Measurements from ENCODE around the gene EXTL1.

Gene EXTL1

DNA sequence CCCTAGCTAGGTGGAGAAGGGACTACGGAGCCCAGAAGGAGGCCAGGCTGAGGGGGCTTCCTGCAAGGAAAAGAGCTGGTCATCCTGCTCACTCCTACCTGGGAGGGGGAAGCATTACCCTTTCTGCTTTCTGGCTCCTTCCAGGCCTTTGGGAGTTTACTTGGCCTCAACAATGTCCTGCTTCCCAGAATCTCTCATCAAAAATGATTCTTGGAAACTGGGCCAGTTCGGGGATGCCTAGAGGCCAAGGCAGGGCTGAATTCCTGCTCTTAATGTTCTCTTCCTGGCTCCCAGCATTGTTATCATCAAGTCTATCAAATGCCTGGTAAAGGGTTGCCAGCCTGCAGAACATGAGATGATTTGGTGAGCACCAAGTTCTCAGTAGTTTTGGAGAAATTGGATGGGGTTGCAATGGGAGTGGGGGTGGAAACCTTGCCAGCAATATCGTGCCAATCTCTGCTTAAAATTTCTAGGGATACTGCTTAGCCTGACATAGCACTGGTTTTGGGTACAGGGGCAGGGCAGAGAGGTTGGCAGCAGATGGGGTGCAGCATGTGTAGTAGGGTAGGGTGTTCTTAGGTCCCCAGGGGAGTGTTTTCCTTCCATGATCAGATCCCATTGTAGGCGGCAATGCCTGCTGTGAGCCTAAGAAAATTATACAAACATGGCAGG, 16.0 kb upstream of the EXTL1 start:
- Histone ChIP-seq H2BK5ac (ENCODE audit: low read length) (no peak overlapping the region), H3K4me3 (ENCODE audit: low read length in 2 of 2) (no peak overlapping the region), H3K23ac (ENCODE audit: low read depth, low read length, poor library complexity) (no peak overlapping the region), H3K79me1 (ENCODE audit: low read depth, low read length) (no peaks in the 10 kb centered on the region), H2AFZ (ENCODE audit: low read length) (no peak overlapping the region), H4K8ac (ENCODE audit: low read depth, low read length) (no peak overlapping the region), H3K4me2 (ENCODE audit: insufficient read depth, low read length, poor library complexity, severe bottlenecking) (no peak overlapping the region), H3K14ac (ENCODE audit: low read length) (no peak overlapping the region), H3K36me3 (replicated peaks in 1 of 2; ENCODE audit: control insufficient read depth in 2 of 2, insufficient read depth in 2 of 2, low read length in 2 of 2) (no peaks in the 10 kb centered on the region), H3K9ac (ENCODE audit: low read depth, low read length, poor library complexity) (no peak overlapping the region), H3K9me3 (replicated peaks in 1 of 2; ENCODE audit: control insufficient read depth in 2 of 2, insufficient read depth in 1 of 2, low read depth in 1 of 2, low read length in 2 of 2) (no peaks in the 10 kb centered on the region), H3K4me1 (ENCODE audit: control insufficient read depth in 2 of 2, insufficient read depth in 1 of 2, low read depth in 1 of 2, low read length in 2 of 2) (no peaks in the 10 kb centered on the region), H2BK15ac (ENCODE audit: low read length) (no peak overlapping the region), H4K91ac (ENCODE audit: low read depth, low read length, poor library complexity) (no peak overlapping the region), H3K4ac (ENCODE audit: low read length) (no peak overlapping the region), H2AK5ac (ENCODE audit: low read depth, low read length) (no peak overlapping the region), H3K18ac (ENCODE audit: low read length) (no peak overlapping the region), H3K27me3 (ENCODE audit: control insufficient read depth in 3 of 3, insufficient read depth in 3 of 3, low read depth in 1 of 3, low read length in 3 of 3) (peaks cover 0 to 7% (median 2%) of the 10 kb centered on the region in 3 experiments), H2BK12ac (ENCODE audit: low read length) (no peak overlapping the region), H3K27ac (replicated peaks; ENCODE audit: low read length) (no peak overlapping the region), H2BK120ac (ENCODE audit: low read depth, low read length) (no peak overlapping the region)
- whole genome bisulfite sequencing, 2 donors (ENCODE audit: extremely low coverage in 2 of 2, insufficient read length in 2 of 2, insufficient replicate concordance in 1 of 2) = no CpG with 5 or more reads among the region's 4 CpGs
- no peak for DNase-seq (ENCODE audit: low spot score)

DNA sequence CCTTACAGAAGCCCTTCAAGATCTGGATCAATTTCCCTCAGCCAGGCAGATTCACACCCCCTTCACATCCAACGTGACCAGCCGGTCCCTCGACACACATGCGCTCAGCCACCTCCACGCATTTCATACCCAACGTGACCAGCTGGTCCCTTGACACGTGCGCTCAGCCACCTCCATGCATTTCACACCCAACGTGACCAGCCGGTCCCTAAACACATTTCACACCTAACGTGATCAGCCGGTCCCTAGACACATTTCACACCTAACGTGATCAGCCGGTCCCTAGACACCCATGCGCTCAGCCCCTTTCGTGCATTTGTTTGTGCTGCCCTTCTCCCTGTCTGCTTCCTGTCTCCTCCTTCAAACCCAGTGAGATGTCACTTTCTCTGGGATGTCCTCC, 14.9 kb upstream of the EXTL1 start:
- peaks cover 0 to 7% (median 2%) of the 10 kb centered on the region in 3 experiments for H3K27me3 ChIP-seq (ENCODE audit: control insufficient read depth in 3 of 3, insufficient read depth in 3 of 3, low read depth in 1 of 3, low read length in 3 of 3)
- H3K23ac ChIP-seq (ENCODE audit: low read depth, low read length, poor library complexity) = no peak overlapping the region
- no peak overlapping the region for H3K9ac ChIP-seq (ENCODE audit: low read depth, low read length, poor library complexity)
- H3K4ac ChIP-seq (ENCODE audit: low read length) = no peak overlapping the region
- H2BK12ac ChIP-seq (ENCODE audit: low read length) = no peak overlapping the region
- H3K4me3 ChIP-seq (ENCODE audit: low read length in 2 of 2) = no peak overlapping the region
- no peaks in the 10 kb centered on the region for H3K36me3 ChIP-seq (replicated peaks in 1 of 2; ENCODE audit: control insufficient read depth in 2 of 2, insufficient read depth in 2 of 2, low read length in 2 of 2)
- H3K79me1 ChIP-seq (ENCODE audit: low read depth, low read length) = no peaks in the 10 kb centered on the region
- peaks cover 0 to 3% of the 10 kb centered on the region in 2 donors for H3K4me1 ChIP-seq (ENCODE audit: control insufficient read depth in 2 of 2, insufficient read depth in 1 of 2, low read depth in 1 of 2, low read length in 2 of 2)
- no peak overlapping the region for H3K4me2 ChIP-seq (ENCODE audit: insufficient read depth, low read length, poor library complexity, severe bottlenecking)
- no peak overlapping the region for H4K8ac ChIP-seq (ENCODE audit: low read depth, low read length)
- peak overlapping the region; percentile 75 for H2BK15ac ChIP-seq (ENCODE audit: low read length)
- no peak overlapping the region for H3K14ac ChIP-seq (ENCODE audit: low read length)
- no peak overlapping the region for H3K18ac ChIP-seq (ENCODE audit: low read length)
- no peak overlapping the region for H2BK120ac ChIP-seq (ENCODE audit: low read depth, low read length)
- H2AK5ac ChIP-seq (ENCODE audit: low read depth, low read length) = no peak overlapping the region
- H3K27ac ChIP-seq (replicated peaks; ENCODE audit: low read length) = no peak overlapping the region
- WGBS, 2 donors (ENCODE audit: extremely low coverage in 2 of 2, insufficient read length in 2 of 2, insufficient replicate concordance in 1 of 2) = no CpG with 5 or more reads among the region's 16 CpGs
- H3K9me3 ChIP-seq (replicated peaks in 1 of 2; ENCODE audit: control insufficient read depth in 2 of 2, insufficient read depth in 1 of 2, low read depth in 1 of 2, low read length in 2 of 2) = no peaks in the 10 kb centered on the region
- DNase-seq (ENCODE audit: low spot score) = no peak
- H2BK5ac ChIP-seq (ENCODE audit: low read length) = no peak overlapping the region
- no peak overlapping the region for H4K91ac ChIP-seq (ENCODE audit: low read depth, low read length, poor library complexity)
- no peak overlapping the region for H2AFZ ChIP-seq (ENCODE audit: low read length)

DNA sequence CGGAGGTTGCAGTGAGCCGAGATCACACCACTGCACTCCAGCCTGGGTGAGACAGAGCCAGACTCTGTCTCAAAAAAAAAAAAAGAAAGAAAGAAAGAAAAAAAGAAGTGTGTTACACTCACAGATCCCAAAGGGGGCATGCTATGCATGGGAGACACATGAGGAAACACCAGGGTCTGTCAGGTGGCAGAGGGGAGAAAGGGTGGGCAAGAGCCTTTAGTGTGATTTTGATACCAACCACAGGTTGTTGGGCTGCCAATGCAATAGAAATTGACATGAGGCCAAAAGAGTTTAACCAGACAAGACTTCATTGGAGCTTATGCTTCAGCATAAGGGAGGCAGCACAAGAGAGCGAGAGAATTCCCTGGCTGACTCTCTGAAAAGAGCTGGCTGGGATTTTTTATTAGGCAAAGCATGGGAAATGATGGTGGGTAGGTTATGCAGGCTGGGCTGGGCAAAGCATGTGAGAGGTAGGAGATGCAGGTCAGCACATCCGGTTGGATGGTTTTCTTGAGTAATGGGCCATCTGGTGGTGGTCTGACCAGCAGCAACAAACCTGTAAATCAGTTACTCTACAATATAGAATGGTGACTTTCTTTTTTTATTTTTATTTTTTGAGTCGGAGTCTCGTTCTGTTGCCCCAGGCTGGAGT, 11.7 kb upstream of the EXTL1 start:
- H3K79me1 ChIP-seq (ENCODE audit: low read depth, low read length) = no peaks in the 10 kb centered on the region
- no peaks in the 10 kb centered on the region for H3K36me3 ChIP-seq (replicated peaks in 1 of 2; ENCODE audit: control insufficient read depth in 2 of 2, insufficient read depth in 2 of 2, low read length in 2 of 2)
- H3K27me3 ChIP-seq (ENCODE audit: control insufficient read depth in 3 of 3, insufficient read depth in 3 of 3, low read depth in 1 of 3, low read length in 3 of 3) = peaks cover 0 to 5% (median 2%) of the 10 kb centered on the region in 3 experiments
- H3K4me1 ChIP-seq (ENCODE audit: control insufficient read depth in 2 of 2, insufficient read depth in 1 of 2, low read depth in 1 of 2, low read length in 2 of 2) = peaks cover 0 to 3% of the 10 kb centered on the region in 2 donors
- no peak overlapping the region for H2AK5ac ChIP-seq (ENCODE audit: low read depth, low read length)
- H4K8ac ChIP-seq (ENCODE audit: low read depth, low read length) = no peak overlapping the region
- H2AFZ ChIP-seq (ENCODE audit: low read length) = no peak overlapping the region
- no CpG with 5 or more reads among the region's 6 CpGs for WGBS, 2 donors (ENCODE audit: extremely low coverage in 2 of 2, insufficient read length in 2 of 2, insufficient replicate concordance in 1 of 2)
- no peak overlapping the region for H3K4me2 ChIP-seq (ENCODE audit: insufficient read depth, low read length, poor library complexity, severe bottlenecking)
- no peak overlapping the region for H2BK15ac ChIP-seq (ENCODE audit: low read length)
- no peak overlapping the region for H2BK120ac ChIP-seq (ENCODE audit: low read depth, low read length)
- H3K18ac ChIP-seq (ENCODE audit: low read length) = no peak overlapping the region
- no peak overlapping the region for H3K14ac ChIP-seq (ENCODE audit: low read length)
- no peak overlapping the region for H3K9ac ChIP-seq (ENCODE audit: low read depth, low read length, poor library complexity)
- no peak overlapping the region for H3K4me3 ChIP-seq (ENCODE audit: low read length in 2 of 2)
- H4K91ac ChIP-seq (ENCODE audit: low read depth, low read length, poor library complexity) = no peak overlapping the region
- no peaks in the 10 kb centered on the region for H3K9me3 ChIP-seq (replicated peaks in 1 of 2; ENCODE audit: control insufficient read depth in 2 of 2, insufficient read depth in 1 of 2, low read depth in 1 of 2, low read length in 2 of 2)
- H2BK12ac ChIP-seq (ENCODE audit: low read length) = no peak overlapping the region
- H2BK5ac ChIP-seq (ENCODE audit: low read length) = no peak overlapping the region
- DNase-seq (ENCODE audit: low spot score) = no peak
- H3K27ac ChIP-seq (replicated peaks; ENCODE audit: low read length) = no peak overlapping the region
- H3K4ac ChIP-seq (ENCODE audit: low read length) = no peak overlapping the region
- H3K23ac ChIP-seq (ENCODE audit: low read depth, low read length, poor library complexity) = no peak overlapping the region

DNA sequence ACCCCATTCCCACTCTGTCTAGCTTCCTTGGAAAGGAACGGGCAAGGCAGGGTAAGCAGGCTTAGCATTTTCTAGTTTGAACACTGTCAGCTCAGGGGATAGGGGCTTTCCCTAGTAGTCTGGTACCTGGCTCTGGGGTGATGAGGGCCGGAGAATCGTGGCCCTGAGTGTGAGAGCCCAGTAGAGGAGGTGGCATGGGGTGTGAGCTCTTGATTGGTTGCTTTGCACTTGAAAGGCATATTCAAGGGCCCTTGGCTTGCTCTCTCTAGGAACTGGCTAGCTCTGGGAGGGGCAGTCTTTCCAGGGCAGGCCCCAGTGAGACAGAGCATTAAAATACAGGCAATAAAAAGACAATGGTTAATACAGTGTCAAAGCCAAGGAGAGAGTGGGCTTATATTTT, 10.8 kb upstream of the EXTL1 start:
- no peaks in the 10 kb centered on the region for H3K36me3 ChIP-seq (replicated peaks in 1 of 2; ENCODE audit: control insufficient read depth in 2 of 2, insufficient read depth in 2 of 2, low read length in 2 of 2)
- H2AK5ac ChIP-seq (ENCODE audit: low read depth, low read length) = no peak overlapping the region
- H3K4ac ChIP-seq (ENCODE audit: low read length) = no peak overlapping the region
- H3K4me3 ChIP-seq (ENCODE audit: low read length in 2 of 2) = no peak overlapping the region
- H2BK5ac ChIP-seq (ENCODE audit: low read length) = no peak overlapping the region
- DNase-seq (ENCODE audit: low spot score) = no peak
- no peak overlapping the region for H4K8ac ChIP-seq (ENCODE audit: low read depth, low read length)
- H3K9ac ChIP-seq (ENCODE audit: low read depth, low read length, poor library complexity) = no peak overlapping the region
- peak overlapping the region; percentile 55 for H2AFZ ChIP-seq (ENCODE audit: low read length)
- no peak overlapping the region for H2BK120ac ChIP-seq (ENCODE audit: low read depth, low read length)
- H3K14ac ChIP-seq (ENCODE audit: low read length) = no peak overlapping the region
- no CpG with 5 or more reads among the region's 3 CpGs for WGBS, 2 donors (ENCODE audit: extremely low coverage in 2 of 2, insufficient read length in 2 of 2, insufficient replicate concordance in 1 of 2)
- peaks cover 0 to 3% of the 10 kb centered on the region in 2 donors for H3K4me1 ChIP-seq (ENCODE audit: control insufficient read depth in 2 of 2, insufficient read depth in 1 of 2, low read depth in 1 of 2, low read length in 2 of 2)
- H3K27me3 ChIP-seq (ENCODE audit: control insufficient read depth in 3 of 3, insufficient read depth in 3 of 3, low read depth in 1 of 3, low read length in 3 of 3) = peaks cover 0 to 2% (median 0%) of the 10 kb centered on the region in 3 experiments
- H3K27ac ChIP-seq (replicated peaks; ENCODE audit: low read length) = no peak overlapping the region
- no peaks in the 10 kb centered on the region for H3K9me3 ChIP-seq (replicated peaks in 1 of 2; ENCODE audit: control insufficient read depth in 2 of 2, insufficient read depth in 1 of 2, low read depth in 1 of 2, low read length in 2 of 2)
- H3K23ac ChIP-seq (ENCODE audit: low read depth, low read length, poor library complexity) = no peak overlapping the region
- H2BK15ac ChIP-seq (ENCODE audit: low read length) = no peak overlapping the region
- no peak overlapping the region for H2BK12ac ChIP-seq (ENCODE audit: low read length)
- no peak overlapping the region for H3K4me2 ChIP-seq (ENCODE audit: insufficient read depth, low read length, poor library complexity, severe bottlenecking)
- no peak overlapping the region for H4K91ac ChIP-seq (ENCODE audit: low read depth, low read length, poor library complexity)
- H3K79me1 ChIP-seq (ENCODE audit: low read depth, low read length) = no peaks in the 10 kb centered on the region
- H3K18ac ChIP-seq (ENCODE audit: low read length) = no peak overlapping the region

Measured in neuronal stem cell (in vitro differentiated cells).